AG10803 (cell line): ENCODE measurements around the gene BCAS4.
"Not testable (repeated sequence)": the region's sequence is repeated elsewhere in the genome, so short reads cannot be mapped to it uniquely, and the experiment has no call there.

Source experiments
- DNase-seq: peaks from one replicate; pipeline ENCODE4 v3.0.0; 2010; ENCODE audit warnings: low read depth
- H3K4me3 ChIP-seq: 2 replicates; pipeline ENCODE4 v1.5.1; 2011; ENCODE audit warnings: mild to moderate bottlenecking, low read length, control low read depth
- CTCF ChIP-seq: conservative IDR thresholded peaks from 2 replicates; pipeline ENCODE4 v1.5.1; 2011; ENCODE audit warnings: mild to moderate bottlenecking, low read length, control low read depth, inconsistent platforms

Gene BCAS4

GRCh38 chr20:50754420-50754819 lies 40.4 kb upstream of the BCAS4 start:
- no peak for DNase-seq
- H3K4me3 ChIP-seq: no peak overlapping the region
- TF ChIP-seq CTCF: no peak

GRCh38 chr20:50756447-50756846 lies 38.4 kb upstream of the BCAS4 start:
- no peak for DNase-seq
- TF ChIP-seq CTCF: no peak
- no peak overlapping the region for H3K4me3 ChIP-seq

GRCh38 chr20:50758469-50758868 lies 36.4 kb upstream of the BCAS4 start:
- DNase-seq: peak; percentile 30
- no peak overlapping the region for H3K4me3 ChIP-seq
- TF ChIP-seq CTCF: no peak

- no peak for TF ChIP-seq CTCF
- no peak for DNase-seq
- H3K4me3 ChIP-seq: no peak overlapping the region
Measured at GRCh38 chr20:50758992-50759391, 35.9 kb upstream of the BCAS4 start.

- TF ChIP-seq CTCF: no peak
- no peak for DNase-seq
- H3K4me3 ChIP-seq: no peak overlapping the region
Measured at GRCh38 chr20:50759678-50760077, 35.2 kb upstream of the BCAS4 start.

- TF ChIP-seq CTCF: no peak
- no peak for DNase-seq
- H3K4me3 ChIP-seq: no peak overlapping the region
Measured at GRCh38 chr20:50762045-50762422, 32.8 kb upstream of the BCAS4 start.

GRCh38 chr20:50762435-50763220 lies 32.2 kb upstream of the BCAS4 start:
- TF ChIP-seq CTCF: no peak
- DNase-seq: peak; percentile 67
- H3K4me3 ChIP-seq: no peak overlapping the region

GRCh38 chr20:50763550-50764458 lies 31.1 kb upstream of the BCAS4 start:
- DNase-seq, H3K4me3 ChIP-seq: not testable (repeated sequence)

GRCh38 chr20:50765251-50765650 lies 29.6 kb upstream of the BCAS4 start:
- not testable (repeated sequence) for DNase-seq, H3K4me3 ChIP-seq
